OCI-M2 (cell line): ENCODE data around the gene B4GALT1.
A peak's percentile ranks its signal among the peaks of the same experiment; 100 is the strongest.
"Not testable (repeated sequence)": the region's sequence is repeated elsewhere in the genome, so short reads cannot be mapped to it uniquely, and the experiment has no call there.

Experiments used
- DNase-seq: peaks from one replicate; lab custom pipeline; 2025; ENCODE audit not compliant: unreplicated experiment; lab: John Stamatoyannopoulos, UW

The B4GALT1 gene

DNA sequence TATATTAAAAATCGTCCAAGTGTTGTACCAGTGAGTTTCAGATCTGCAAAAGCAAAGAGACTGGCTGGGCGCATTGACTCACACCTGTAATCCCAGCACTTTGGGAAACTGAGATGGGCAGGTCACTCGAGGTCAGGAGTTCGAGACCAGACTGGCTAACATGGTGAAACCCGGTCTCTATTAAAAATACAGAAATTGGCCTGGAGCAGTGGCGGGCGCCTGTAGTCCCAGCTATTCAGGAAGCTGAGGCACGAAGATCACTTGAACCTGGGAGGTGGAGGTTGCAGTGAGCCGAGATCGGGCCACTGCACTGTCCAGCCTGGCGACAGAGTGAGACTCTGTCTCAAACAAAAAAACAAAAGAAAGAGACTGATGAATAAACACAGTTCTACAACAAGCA is 18.3 kb upstream of the B4GALT1 start:
- no peak for DNase-seq

DNA sequence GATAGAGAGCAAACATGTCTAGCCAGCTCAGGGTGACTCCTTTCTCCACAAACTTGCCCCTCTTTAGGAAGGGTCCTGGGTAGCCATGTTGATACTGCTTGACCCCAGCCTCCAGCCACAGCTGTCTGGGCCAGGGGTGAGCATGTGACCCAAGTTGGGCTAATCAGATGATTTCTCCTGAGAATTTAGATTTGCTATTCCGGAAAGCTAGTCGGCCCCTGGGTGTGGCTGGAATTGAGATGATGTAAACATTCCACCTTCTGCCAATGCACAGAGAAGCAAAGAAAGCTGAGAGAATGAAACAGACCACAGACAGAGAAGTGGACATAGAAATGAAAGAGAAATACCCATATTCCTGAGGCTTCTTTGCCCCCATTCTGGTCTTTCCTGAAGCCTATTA is 17.8 kb upstream of the B4GALT1 start:
- no peak for DNase-seq

DNA sequence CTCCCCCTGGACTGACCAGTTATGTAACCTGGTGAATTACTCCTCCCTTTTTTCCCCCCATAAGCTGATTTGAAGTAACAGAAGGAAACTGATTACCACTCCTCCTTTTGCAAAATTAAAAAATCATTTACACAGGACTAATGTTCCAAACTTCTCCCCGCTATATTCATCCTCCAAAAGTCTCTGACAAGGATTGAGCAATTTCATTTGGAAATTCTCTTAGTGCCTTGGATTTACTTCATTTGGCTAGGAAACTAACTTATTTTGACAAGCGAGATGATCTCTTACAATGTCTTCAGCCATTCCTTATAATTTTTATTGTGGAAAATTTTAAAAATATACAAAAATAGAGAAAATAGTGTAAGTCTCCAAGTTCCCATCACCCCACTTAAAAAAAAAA is 15.4 kb upstream of the B4GALT1 start:
- DNase-seq: no peak

DNA sequence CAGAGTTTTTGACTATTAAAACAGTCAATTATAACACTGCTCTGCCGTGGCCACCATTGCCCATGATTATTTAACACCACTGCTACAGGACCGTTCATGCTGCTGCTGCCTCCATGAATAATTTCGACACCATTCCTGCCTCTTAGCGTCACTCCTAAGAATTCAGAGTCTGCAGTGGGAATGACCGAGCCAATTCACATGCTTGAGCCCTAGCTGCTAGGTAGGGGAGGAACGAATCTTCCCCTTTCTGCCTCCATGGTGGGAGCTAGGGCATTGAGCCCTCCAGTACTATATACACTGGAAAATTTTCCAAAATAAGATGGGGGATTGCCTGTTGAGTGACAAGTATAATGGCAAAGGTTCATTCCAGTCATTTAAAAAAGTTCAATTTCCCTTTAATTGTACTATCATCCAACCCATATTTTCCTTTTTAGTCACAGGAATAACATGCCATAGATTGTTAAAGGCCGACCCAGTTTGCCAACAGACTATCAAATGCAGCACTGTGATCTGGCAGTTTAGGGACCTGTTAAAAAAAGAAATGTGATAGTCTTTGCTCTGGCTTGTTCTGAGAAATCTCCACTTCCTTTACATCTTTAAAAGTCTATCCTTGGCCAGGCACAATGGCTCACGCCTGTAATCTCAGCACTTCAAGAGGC is 13.5 kb upstream of the B4GALT1 start:
- no peak for DNase-seq

DNA sequence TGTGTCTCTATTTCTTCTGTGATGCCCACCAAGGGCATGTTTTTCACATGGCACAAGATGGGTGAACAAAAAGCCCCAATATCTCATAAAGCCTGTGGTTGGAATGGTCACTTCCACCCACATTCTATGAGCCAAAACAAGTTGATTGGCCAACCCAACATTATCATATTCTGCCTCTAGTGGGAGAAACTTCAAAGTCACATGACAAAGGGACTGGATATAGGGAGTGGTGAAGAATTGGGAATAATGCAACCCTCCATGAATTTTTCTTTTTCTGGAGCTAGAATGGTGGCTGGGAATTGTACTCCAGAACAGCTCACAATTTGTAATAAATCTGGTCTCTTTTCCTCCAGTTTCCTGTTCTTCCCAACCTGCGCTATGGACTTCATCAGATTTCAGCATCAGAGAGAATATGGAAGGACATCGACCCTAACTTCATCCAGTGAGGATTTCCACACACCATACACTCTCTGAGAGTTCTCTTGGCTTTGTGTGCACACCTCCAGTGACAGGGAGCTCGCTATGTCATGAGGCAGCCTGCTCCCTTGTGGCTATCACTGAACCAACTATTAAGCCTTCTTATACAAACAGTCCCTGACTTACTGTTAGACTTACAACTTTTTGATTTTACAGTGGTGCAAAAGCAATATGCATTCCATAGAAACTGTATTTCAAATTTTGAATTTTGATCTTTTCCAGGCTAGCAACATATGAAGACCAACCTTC is 12.0 kb upstream of the B4GALT1 start:
- no peak for DNase-seq

DNA sequence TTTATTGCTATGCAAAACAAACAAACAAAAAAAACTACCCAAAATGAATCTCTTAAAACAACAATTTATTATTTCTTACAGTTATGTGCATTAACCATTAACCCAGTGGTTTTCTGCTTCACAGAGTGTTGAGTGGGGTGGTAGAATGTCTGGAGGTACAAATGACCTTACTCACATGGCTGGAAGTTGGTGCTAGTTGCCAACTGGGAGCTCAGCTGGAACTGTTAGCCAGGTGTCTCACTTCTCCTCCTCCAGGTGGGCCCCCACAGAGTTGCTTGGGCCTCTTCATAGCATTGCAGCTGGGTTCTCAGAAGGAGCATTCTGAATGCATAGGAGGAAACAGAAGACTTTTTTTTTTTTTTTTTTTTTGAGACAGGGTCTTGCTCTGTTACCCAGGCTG is 10.5 kb upstream of the B4GALT1 start:
- DNase-seq: no peak

DNA sequence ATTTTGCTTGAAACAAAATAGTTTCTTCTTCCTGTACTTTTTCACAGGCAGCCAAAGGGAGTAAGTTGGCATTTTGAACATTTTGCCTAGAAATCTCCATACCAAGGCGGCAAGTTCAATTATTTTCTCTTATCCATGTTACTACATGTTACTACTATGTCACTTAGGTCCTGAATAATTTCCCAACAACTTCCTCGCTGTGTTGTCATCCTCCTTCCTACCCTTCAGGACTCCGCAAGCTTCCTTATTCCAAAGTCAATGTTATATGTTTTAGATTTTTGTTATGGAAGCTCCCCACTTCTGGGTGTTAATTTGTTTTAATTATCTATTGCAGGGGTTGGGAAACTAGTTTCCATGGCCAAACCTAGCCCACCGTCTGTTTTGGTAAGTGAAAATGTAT is 9.9 kb upstream of the B4GALT1 start:
- DNase-seq: no peak

DNA sequence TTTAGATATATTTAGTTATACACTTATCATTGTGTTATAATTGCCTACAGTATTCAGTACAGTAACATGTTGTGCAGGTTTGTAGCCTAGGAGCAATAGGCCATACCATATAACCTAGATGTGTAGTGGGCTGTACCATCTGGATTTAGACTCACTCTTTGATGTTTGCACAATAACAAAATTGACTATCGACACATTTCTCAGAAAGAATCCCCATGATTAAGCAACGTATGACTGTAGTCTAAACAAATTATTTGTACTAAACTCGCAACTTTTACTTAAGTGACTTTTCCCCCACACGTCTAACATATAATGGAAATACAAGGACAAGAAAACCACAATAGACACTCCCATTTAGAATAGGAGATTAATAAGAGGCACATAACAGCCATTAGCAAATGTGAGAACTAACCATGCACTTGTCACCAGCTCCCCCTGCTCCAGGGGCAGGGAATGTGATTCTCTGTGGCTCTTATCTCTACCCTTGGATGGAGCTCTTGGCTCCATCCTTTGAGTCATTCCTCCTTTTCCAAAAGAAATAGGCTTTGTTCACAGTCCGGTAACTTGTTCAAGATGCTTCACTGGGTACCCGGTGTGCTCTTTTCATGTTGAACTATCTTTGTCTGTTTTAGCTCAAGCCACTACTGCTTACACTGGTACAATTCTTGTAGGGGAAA is 8.7 kb upstream of the B4GALT1 start:
- DNase-seq: no peak

DNA sequence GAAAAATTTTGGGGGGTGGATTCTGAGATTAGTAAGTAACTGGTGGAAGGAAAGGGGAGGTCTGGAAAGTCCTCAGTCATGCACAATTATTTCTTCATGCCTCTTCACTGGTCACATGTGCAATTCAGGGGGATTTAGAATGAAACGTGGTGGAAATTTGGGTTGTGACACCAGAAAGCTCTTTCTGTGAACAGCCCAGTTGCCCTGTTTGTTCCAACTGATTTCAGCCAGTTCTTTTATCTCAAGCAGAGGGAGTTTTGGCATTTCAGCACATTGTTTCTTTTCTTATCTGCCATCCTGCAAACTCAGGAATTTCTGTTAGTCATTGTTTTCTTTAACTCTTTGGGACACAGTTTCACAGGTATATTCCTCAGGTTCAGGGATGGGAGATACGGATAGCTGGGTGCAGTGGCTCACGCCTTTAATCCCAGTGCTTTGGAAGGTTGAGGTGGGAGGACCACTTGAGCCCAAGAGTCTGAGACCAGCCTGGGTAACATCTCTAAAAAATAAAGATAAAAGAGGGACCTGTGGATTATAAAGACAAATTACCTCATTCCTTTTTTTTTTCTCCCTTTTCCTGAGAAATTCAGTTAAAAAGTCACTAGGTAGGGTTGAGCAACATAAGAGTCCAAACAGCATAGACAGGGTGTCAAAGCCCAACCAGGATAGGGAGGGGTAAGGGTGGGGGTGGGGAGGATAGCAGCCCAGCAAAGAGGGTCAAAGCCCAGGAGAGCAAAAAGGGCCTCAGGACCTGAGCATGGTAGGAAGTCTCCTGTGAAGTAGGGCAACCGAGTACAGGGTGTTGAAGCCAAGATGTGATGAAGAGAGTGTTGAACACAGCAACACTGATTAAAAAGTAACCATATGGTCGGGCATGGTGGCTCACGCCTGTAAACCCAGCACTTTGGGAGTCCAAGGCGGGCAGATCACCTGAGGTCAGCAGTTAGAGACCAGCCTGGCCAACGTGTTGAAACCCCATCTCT is 5.4 kb upstream of the B4GALT1 start:
- peak; percentile 44 for DNase-seq

DNA sequence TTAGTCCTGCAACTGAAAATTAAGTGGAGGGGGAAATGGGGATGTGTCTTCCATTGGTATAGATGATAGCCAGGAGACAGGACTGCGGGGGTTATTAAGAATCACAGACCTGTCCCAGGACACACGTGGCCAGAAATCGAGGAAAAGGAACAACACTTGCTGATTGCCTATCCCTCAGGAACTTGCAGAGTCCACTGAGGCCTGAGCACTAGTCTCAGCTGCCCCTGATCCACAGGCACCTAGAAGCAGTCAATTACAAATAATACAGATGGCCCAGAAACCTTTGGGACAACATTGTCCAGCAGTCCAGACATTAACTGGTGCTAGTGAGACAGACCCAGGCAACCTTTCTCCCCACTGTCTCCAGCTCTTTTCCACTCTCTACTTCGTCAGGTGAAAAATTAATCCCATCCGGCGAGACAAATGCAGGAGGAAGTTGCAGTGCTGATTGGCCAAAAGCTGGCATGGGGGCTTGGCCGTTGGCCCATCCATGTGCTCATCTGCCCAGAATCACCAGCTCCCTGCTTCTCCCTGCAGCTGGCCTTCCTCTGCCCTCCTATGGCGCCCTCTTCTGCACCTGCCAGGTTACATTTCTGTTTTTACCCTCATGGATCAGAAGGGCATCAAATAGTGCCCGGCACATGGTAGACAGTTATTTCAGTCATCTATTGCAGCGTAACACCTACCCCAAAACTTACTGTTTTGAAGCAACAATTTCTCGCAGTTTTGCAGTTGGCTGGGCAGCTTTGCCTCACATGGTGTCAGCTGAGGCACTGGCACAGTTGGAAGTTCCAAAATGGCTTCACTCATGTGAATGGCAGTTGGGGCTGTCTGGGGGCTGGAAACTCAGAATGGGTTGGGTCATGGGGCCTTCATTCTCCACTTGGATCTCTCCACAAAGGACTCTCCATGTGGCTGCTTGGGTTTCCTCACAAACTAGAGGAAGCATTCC is 3.6 kb upstream of the B4GALT1 start:
- DNase-seq: no peak

DNA sequence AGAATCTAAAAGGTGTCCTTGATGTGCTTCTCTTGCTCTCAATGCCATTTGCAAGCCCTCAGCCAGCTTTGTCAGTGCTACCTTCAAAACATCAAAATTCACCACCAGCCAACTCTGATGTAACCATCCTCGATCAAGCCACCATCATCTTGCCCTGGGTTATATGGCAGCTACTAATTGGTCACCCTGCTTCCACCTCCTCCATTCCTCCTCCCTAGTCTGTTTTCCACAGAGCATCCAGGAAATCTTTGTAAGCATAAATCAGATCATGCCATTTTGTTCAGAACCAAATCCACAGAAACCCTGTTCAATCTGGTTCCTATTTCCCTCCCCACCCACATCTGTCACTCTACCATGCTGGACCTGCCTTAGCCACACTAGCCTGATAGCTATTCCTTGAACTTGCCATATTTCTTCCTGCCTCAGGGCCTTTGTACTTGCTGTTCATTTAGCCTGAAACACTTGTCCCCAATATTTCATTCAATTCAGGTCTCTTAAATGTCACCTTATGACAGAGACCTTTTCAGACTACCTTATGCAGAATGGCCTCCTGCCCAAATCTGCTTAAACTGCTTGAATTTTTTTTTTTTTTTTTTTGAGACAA is 1.9 kb upstream of the B4GALT1 start:
- no peak for DNase-seq

DNA sequence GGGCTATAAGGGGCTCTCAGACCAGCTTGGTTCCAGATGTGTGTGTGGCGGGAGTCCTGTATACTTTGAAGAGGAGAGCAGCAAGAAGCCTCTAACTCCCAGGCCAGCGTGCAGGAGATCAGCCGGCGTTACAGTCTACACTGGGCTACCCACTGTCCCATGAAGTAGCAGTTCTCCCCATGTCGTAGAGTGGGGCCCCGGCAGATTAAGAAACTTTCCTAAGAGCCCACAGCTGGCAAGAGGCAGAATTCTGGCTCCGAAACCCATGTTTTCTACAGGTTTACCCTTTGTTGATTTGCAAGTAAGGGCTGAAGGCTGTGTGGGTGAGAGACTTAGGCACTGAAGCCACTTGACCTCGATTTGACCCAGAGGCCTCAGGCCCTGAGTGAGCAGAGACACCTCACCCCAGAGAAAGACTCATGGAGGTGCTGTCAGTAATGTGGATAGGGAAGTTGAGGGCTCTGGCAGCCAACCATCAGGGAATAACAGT is 881 bp upstream of the B4GALT1 start:
- no peak for DNase-seq

DNA sequence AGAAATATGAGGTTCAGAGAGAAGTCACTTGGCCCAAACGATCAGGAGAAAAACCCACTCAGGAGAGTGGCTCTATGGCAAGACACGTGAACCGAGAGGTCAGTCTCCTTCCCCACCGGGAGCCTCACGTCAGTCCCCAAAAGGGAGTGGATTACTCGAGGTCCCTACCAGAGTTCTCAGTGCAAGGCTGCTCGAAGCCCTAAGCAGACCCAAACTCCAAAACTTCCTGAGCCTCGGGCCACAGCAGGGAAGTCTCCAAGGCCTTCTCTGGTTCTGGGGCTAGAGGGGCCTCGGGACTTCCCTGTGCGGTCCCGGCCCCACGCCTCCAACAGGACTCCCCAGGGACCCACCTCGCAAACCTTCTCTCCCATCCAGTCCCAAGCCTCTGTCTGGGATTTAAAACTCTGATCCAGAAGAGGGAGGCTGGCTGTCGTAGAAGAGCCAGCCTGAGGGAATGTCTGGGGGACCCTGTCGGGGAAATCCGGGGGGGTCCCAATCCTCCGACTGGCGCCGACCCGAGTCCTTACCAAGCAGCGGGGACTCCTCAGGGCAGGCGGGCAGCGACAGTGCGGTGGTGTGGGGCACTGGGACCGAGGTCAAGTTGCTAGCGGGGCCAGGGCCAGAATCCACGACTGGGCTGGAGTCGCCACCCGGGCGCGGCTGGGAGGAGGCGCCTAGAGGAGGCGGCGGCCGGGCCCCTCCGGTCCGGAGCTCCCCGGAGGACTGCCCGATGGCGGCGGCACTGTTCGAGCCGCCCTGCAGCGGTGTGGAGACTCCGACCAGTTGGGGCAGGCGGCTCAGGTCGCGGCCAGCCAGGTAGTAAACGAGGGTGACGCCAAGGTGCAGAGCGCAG is 679 bp downstream of the B4GALT1 start:
- no peak for DNase-seq

DNA sequence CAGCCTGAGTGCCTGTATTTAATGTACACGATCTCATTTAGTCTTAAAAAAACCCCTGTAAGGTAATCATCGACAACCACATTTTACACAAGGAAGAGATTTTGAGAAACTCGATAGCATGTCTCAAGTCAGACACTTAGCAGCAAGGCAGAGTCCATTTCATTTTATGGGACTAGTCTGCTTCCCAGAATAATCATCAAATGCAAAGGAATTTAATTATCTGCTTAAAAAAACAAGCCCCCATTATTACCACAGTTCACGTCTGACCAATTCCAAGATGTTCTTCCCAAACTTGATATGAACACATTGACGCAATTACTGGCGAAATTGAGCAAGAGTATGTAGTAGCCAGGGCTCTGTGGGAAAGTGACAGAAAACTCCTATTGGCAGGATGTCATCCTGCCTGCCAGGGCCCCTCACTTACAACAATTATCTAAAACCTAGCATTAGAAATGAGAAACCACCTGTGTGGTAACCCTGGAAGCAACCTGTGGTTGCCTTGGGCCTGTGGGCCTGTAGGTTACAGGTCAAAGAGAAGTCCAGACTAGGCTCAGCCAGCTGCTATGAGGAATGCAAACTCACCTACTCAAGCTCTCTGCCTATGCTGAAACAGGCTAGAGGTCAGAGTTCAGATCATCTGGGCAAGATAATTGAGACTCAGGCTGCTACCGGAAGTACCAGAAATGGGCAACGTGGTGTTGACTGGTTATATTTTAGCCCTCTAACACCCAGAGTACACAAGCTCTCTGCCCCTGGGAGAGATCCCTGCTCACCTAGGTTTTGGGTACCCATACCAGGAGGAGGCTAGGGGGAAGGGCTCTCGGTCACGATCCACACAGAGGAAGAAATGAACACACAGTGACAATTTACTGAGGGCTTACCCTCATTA is 1.6 kb downstream of the B4GALT1 start:
- DNase-seq: peak; percentile 8

DNA sequence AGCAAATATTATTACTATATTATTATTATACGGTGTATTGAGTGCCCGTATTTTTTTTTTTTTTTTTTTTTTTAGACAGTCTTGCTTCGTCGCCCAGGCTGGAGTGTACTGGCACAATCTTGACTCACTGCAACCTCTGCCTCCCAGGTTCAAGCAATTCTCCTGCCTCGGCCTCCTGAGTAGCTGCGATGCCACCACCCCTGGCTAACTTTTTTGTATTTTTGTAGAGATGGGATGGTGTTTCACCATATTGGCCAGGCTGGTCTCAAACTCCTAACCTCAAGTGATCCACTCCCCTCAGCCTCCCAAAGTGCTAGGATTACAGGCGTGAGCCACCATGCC is 2.2 kb downstream of the B4GALT1 start:
- not testable (repeated sequence) for DNase-seq

DNA sequence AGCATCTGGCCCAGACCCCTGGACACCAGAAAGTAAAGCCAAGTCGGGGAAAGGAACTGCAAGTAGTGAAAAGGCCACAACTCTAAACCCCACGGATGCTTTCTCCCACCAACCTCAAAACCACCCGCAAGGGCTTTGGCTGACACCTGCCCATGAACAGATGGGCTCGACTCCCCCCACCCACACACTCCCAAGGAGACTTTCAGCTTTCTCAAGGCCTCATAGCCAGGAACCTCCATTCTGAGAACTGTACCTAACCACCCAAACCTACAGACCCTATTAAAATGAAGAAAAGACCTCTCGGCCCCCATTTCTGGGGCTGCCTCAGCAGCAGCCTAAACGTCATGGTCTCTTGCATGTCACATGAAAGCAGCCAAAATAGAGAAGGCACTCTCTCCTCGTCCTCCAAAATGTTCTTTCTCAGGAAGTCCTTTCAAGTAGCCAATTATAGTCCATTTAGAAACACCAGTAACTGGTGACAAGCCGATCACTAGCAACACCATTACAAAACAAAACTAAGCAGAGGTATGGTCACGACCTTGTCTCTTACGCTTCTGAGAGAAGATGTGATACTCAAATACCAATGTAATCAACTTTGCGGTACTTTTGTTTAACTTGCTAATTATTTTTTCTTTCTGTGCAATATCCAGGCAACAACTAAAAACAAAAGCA is 2.9 kb downstream of the B4GALT1 start:
- DNase-seq: no peak
